IMR-90 (cell line): Measurements from ENCODE around the gene ANKK1. TPM values are rescaled to one million over a fixed set of nuclear protein-coding genes. Genes with fewer than 3 reads are reported as not detected.

ENCODE experiments used
- ATAC-seq: fragments of 200-7000 bp; cut with Tn5 transposase; 2 replicates; pipeline ENCODE4 v1.9.1; 2020; ENCODE audit warnings: low read depth, mild to moderate bottlenecking, moderate library complexity
- BruUV-seq: library from RNA; stranded (reverse); fragments of 400-500 nt; replicated peaks from 2 replicates; lab custom pipeline; 2021; lab: Mats Ljungman, UMichigan
- CTCF ChIA-PET: fragments of 300-600 bp; formaldehyde crosslinking; extraction: SDS; loops from one replicate; lab custom pipeline; 2021; ENCODE audit warnings: antibody characterized with exemption; lab: Yijun Ruan, JAX
- POLR2A ChIA-PET: fragments of 300-600 bp; sonication (Branson Sonifier 250); formaldehyde crosslinking; loops from one replicate; lab custom pipeline; 2022; ENCODE audit warnings: antibody characterized with exemption; ENCODE audit not compliant: unreplicated experiment; lab: Charles Lee
- DNase-seq: peaks from one replicate; pipeline ENCODE4 v3.0.0; 2013
- H2AFZ ChIP-seq: replicated peaks from 2 replicates; pipeline ENCODE3; 2013; ENCODE audit warnings: low read length, mild to moderate bottlenecking; ENCODE audit not compliant: poor library complexity
- H2AK5ac ChIP-seq: 2 replicates; pipeline ENCODE4 v1.6.1; 2013; ENCODE audit warnings: low read depth, low read length, inconsistent platforms
- H2AK9ac ChIP-seq: replicated peaks from 2 replicates; pipeline ENCODE3; 2013; ENCODE audit warnings: mild to moderate bottlenecking, low read depth, low read length, moderate library complexity; ENCODE audit not compliant: poor library complexity
- H2BK120ac ChIP-seq: 2 replicates; pipeline ENCODE4 v1.6.1; 2013; ENCODE audit warnings: low read depth, low read length, inconsistent platforms
- H2BK15ac ChIP-seq: 3 replicates; pipeline ENCODE4 v1.6.1; 2013; ENCODE audit warnings: low read depth, low read length, inconsistent platforms
- H2BK20ac ChIP-seq: 2 replicates; pipeline ENCODE4 v1.6.1; 2013; ENCODE audit warnings: low read depth, mild to moderate bottlenecking, inconsistent platforms, low read length, moderate library complexity
- H2BK5ac ChIP-seq: 2 replicates; pipeline ENCODE4 v1.6.1; 2013; ENCODE audit warnings: mild to moderate bottlenecking, low read depth, low read length, inconsistent platforms; ENCODE audit not compliant: poor library complexity, severe bottlenecking
- H3K14ac ChIP-seq: replicated peaks from 2 replicates; pipeline ENCODE4 v1.6.1; 2013; ENCODE audit warnings: low read depth, low read length, inconsistent platforms
- H3K18ac ChIP-seq: 2 replicates; pipeline ENCODE4 v1.6.1; 2013; ENCODE audit warnings: low read depth, low read length, control low read depth
- H3K23ac ChIP-seq: 2 replicates; pipeline ENCODE4 v1.6.1; 2013; ENCODE audit warnings: low read depth, low read length, inconsistent platforms
- H3K27ac ChIP-seq: 2 replicates; pipeline ENCODE4 v1.5.1; 2013; ENCODE audit warnings: mild to moderate bottlenecking, control low read depth, low read length; ENCODE audit not compliant: insufficient read depth
- H3K27me3 ChIP-seq: 2 replicates; pipeline ENCODE4 v1.6.1; 2013; ENCODE audit warnings: low read length; ENCODE audit not compliant: control insufficient read depth, insufficient read depth
- H3K36me3 ChIP-seq: 2 replicates; pipeline ENCODE4 v1.6.1; 2013; ENCODE audit warnings: low read length, mixed read lengths; ENCODE audit not compliant: control insufficient read depth, insufficient read depth
- H3K4ac ChIP-seq: 2 replicates; pipeline ENCODE4 v1.6.1; 2013; ENCODE audit warnings: low read depth, low read length, inconsistent platforms
- H3K4me1 ChIP-seq: 2 replicates; pipeline ENCODE4 v1.6.1; 2013; ENCODE audit warnings: low read length, mixed read lengths; ENCODE audit not compliant: control insufficient read depth, insufficient read depth
- H3K4me2 ChIP-seq: 2 replicates; pipeline ENCODE4 v1.6.1; 2013; ENCODE audit warnings: low read depth, mild to moderate bottlenecking, control low read depth, low read length, moderate library complexity
- H3K4me3 ChIP-seq: 2 replicates; pipeline ENCODE4 v1.5.1; 2013; ENCODE audit warnings: low read depth, mild to moderate bottlenecking, control low read depth, low read length, moderate library complexity; ENCODE audit not compliant: insufficient read depth
- H3K56ac ChIP-seq: 2 replicates; pipeline ENCODE4 v1.6.1; 2013; ENCODE audit warnings: low read length, inconsistent platforms; ENCODE audit not compliant: insufficient read depth; ENCODE audit errors: extremely low read depth
- H3K79me1 ChIP-seq, 2 experiments: 2 replicates each; pipeline ENCODE4 v1.6.1; 2013; ENCODE audit warnings: low read length in 2 of 2, inconsistent platforms in 1 of 2, low read depth in 1 of 2
- H3K9ac ChIP-seq: 2 replicates; pipeline ENCODE4 v1.6.1; 2013; ENCODE audit warnings: low read depth, low read length, control low read depth
- H3K9me1 ChIP-seq: 2 replicates; pipeline ENCODE4 v1.6.1; 2013; ENCODE audit warnings: low read length, inconsistent platforms; ENCODE audit not compliant: insufficient read depth
- H3K9me3 ChIP-seq: 2 replicates; pipeline ENCODE4 v1.6.1; 2013; ENCODE audit warnings: low read length; ENCODE audit not compliant: control insufficient read depth, insufficient read depth
- H4K20me1 ChIP-seq: 2 replicates; pipeline ENCODE4 v1.6.1; 2013; ENCODE audit warnings: low read length, inconsistent platforms; ENCODE audit not compliant: insufficient read depth
- H4K5ac ChIP-seq: 2 replicates; pipeline ENCODE4 v1.6.1; 2013; ENCODE audit warnings: mild to moderate bottlenecking, low read depth, low read length, control low read depth
- H4K8ac ChIP-seq, 2 experiments: 2 replicates each; pipeline ENCODE4 v1.6.1; 2013; ENCODE audit warnings: low read depth in 2 of 2, low read length in 2 of 2, control low read depth in 1 of 2, inconsistent platforms in 1 of 2
- H4K91ac ChIP-seq: 2 replicates; pipeline ENCODE4 v1.6.1; 2013; ENCODE audit warnings: low read depth, low read length, inconsistent platforms; ENCODE audit not compliant: insufficient read depth
- NFE2L2 ChIP-seq: fragments of 150-350 bp; IDR thresholded peaks from 2 replicates; pipeline ENCODE4 v1.6.1; 2016; ENCODE audit warnings: low read depth, mild to moderate bottlenecking, low read length
- WGBS, 2 experiments: methylation state at CpG; one replicate each; pipeline versions ENCODE4 v1.1.5 to v1.1.7; 2013; ENCODE audit warnings: missing lambda C conversion rate in 2 of 2; ENCODE audit not compliant: insufficient read length in 1 of 2; ENCODE audit errors: extremely low coverage in 2 of 2; 5-methylcytosine and 5-hydroxymethylcytosine counted together
- dilution Hi-C: fragments of 300-500 bp; cut with HindIII; formaldehyde crosslinking; loops from one replicate; pipeline ENCODE4 v1.14.3; 2018; ENCODE audit warnings: low sequenced_read_pairs; ENCODE audit not compliant: unreplicated experiment
- in situ Hi-C: fragments of 300-500 bp; cut with MboI; formaldehyde crosslinking; loops from 3 replicates; pipeline ENCODE4 v1.14.3; 2019; ENCODE audit warnings: low sequenced_read_pairs, inconsistent platforms, mixed read lengths
- intact Hi-C: fragments of 100-400 bp; cut with micrococcal nuclease; formaldehyde crosslinking; loops from 2 replicates; pipeline ENCODE4 v1.10.0; 2022
- polyA plus RNA-seq, 3 experiments: library from polyadenylated mRNA; depleted of rRNA; stranded (reverse); fragments of >200 nt; gene quantifications; 2 replicates each; pipeline ENCODE4 v1.2.3, GENCODE V29; 2012; ENCODE audit warnings: low replicate concordance in 1 of 3
- total RNA-seq: library from RNA; depleted of rRNA; stranded (reverse); fragments of >200 nt; gene quantifications from 2 replicates; pipeline ENCODE4 v1.2.3, GENCODE V29; 2012
- TF ChIP-seq, protein P1 (sequence below): conservative IDR thresholded peaks from 2 replicates; pipeline ENCODE4 v1.5.1; 2012; ENCODE audit warnings: mild to moderate bottlenecking, low read depth, low read length, improper control_type of control experiment

ANKK1 gene
- total and polyA plus RNA-seq, 2 of the 4 experiments (the other 2 are of a cell fraction), result not detected

- H3K56ac ChIP-seq, result no peak overlapping the region
- intact Hi-C loops (no loop called here), in situ Hi-C loops (no loop called here), dilution Hi-C loops (no loop called here)
- no peak overlapping the region for H3K4me3 ChIP-seq
- CTCF ChIA-PET, result no interaction called here
- H2AK9ac ChIP-seq, result no peak overlapping the region
- H4K91ac ChIP-seq, result no peak overlapping the region
- H3K18ac ChIP-seq, result no peak overlapping the region
- no peaks in the 10 kb centered on the region for H3K9me1 ChIP-seq
- H3K79me1 ChIP-seq, result no peaks in the 10 kb centered on the region
- no peak overlapping the region for H4K8ac ChIP-seq
- no peaks in the 10 kb centered on the region for H3K36me3 ChIP-seq
- H2BK15ac ChIP-seq, result no peak overlapping the region
- H3K14ac ChIP-seq, result no peak overlapping the region
- no peak for TF ChIP-seq NFE2L2
- TF ChIP-seq, protein P1, sequence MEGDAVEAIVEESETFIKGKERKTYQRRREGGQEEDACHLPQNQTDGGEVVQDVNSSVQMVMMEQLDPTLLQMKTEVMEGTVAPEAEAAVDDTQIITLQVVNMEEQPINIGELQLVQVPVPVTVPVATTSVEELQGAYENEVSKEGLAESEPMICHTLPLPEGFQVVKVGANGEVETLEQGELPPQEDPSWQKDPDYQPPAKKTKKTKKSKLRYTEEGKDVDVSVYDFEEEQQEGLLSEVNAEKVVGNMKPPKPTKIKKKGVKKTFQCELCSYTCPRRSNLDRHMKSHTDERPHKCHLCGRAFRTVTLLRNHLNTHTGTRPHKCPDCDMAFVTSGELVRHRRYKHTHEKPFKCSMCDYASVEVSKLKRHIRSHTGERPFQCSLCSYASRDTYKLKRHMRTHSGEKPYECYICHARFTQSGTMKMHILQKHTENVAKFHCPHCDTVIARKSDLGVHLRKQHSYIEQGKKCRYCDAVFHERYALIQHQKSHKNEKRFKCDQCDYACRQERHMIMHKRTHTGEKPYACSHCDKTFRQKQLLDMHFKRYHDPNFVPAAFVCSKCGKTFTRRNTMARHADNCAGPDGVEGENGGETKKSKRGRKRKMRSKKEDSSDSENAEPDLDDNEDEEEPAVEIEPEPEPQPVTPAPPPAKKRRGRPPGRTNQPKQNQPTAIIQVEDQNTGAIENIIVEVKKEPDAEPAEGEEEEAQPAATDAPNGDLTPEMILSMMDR, result no peak
- no peaks in the 10 kb centered on the region for H4K20me1 ChIP-seq
- H2AFZ ChIP-seq, result no peak overlapping the region
- POLR2A ChIA-PET, result no interaction called here
- H3K4ac ChIP-seq, result no peak overlapping the region
- no peak overlapping the region for H2BK5ac ChIP-seq
- no peak overlapping the region for H3K4me2 ChIP-seq
- H3K27me3 ChIP-seq, result no peaks in the 10 kb centered on the region
- H3K27ac ChIP-seq, result no peak overlapping the region
- H3K23ac ChIP-seq, result no peak overlapping the region
- H2BK120ac ChIP-seq, result no peak overlapping the region
- H3K9me3 ChIP-seq, result no peaks in the 10 kb centered on the region
- BruUV-seq, result no TSS peak
- no peak overlapping the region for H3K9ac ChIP-seq
- no peak overlapping the region for H2AK5ac ChIP-seq
- no peaks in the 10 kb centered on the region for H3K4me1 ChIP-seq
- no peak overlapping the region for H2BK20ac ChIP-seq
- DNase-seq, result no peak
- no peak overlapping the region for H4K5ac ChIP-seq
- ATAC-seq, result peak; percentile 28; the same call in 1 of the 2 replicates
- WGBS, 2 experiments, result no CpG with 5 or more reads among the region's 5 CpGs
Measured at GRCh38 chr11:113370634-113371033, 16.9 kb upstream of the ANKK1 start.
